SU-DHL-6 (cell line): Measurements from ENCODE around the gene COG1.

Experiments used
- CTCF ChIP-seq: fragments of 200-600 bp; sonication (generic); IDR thresholded peaks from one replicate; pipeline ENCODE4 v1.5.1; 2017; ENCODE audit warnings: antibody characterized with exemption, mild to moderate bottlenecking, low read length, moderate library complexity; ENCODE audit not compliant: insufficient read depth, poor library complexity, severe bottlenecking
- EZH2phosphoT487 ChIP-seq: fragments of 200-600 bp; sonication (generic), shearing (Covaris generic); conservative IDR thresholded peaks from 2 replicates; pipeline ENCODE4 v1.6.1; 2018; ENCODE audit warnings: mild to moderate bottlenecking, antibody characterized with exemption, low read length, moderate library complexity, mixed read lengths

- TF ChIP-seq CTCF (no peak), EZH2phosphoT487 (no peak)
Observed at GRCh38 chr17:73192894-73193701, at the start of gene COG1.
